A673 (cell line): ENCODE data around the gene GPHN. TPM values are rescaled to one million over a fixed set of nuclear protein-coding genes. Genes with fewer than 3 reads are reported as not detected.

Source experiments
- BruUV-seq: library from RNA; stranded (reverse); fragments of 400-500 nt; replicated peaks from 2 replicates; lab custom pipeline; 2021; lab: Mats Ljungman, UMichigan
- CTCF ChIA-PET: fragments of 300-600 bp; sonication (Branson Sonifier 250); formaldehyde crosslinking; loops from one replicate; lab custom pipeline; 2022; ENCODE audit warnings: antibody characterized with exemption; lab: Charles Lee
- POLR2A ChIA-PET: fragments of 300-600 bp; sonication (Branson Sonifier 250); formaldehyde crosslinking; loops from one replicate; lab custom pipeline; 2022; ENCODE audit warnings: antibody characterized with exemption; ENCODE audit not compliant: low non-redundant PET; lab: Charles Lee
- DNase-seq: peaks from one replicate; pipeline ENCODE4 v3.0.0-alpha.2; 2015; ENCODE audit warnings: low spot score
- H3K27ac ChIP-seq: fragments of 200-600 bp; sonication (generic); 2 replicates; pipeline ENCODE4 v1.5.1; 2016; ENCODE audit warnings: mixed run types, low read depth, mild to moderate bottlenecking, mixed read lengths, antibody characterized with exemption, low read length; ENCODE audit not compliant: poor library complexity, severe bottlenecking
- H3K27me3 ChIP-seq: fragments of 200-600 bp; sonication (generic); replicated peaks from 2 replicates; pipeline ENCODE4 v1.6.1; 2017; ENCODE audit warnings: mixed run types, low read depth, mild to moderate bottlenecking, mixed read lengths, antibody characterized with exemption, low read length; ENCODE audit not compliant: insufficient read depth, poor library complexity
- H3K36me3 ChIP-seq: fragments of 200-600 bp; sonication (generic); 2 replicates; pipeline ENCODE4 v1.6.1; 2016; ENCODE audit warnings: mixed run types, mild to moderate bottlenecking, mixed read lengths, antibody characterized with exemption, low read length; ENCODE audit not compliant: insufficient read depth, poor library complexity, severe bottlenecking
- H3K4me1 ChIP-seq: fragments of 200-600 bp; sonication (generic); 2 replicates; pipeline ENCODE4 v1.6.1; 2017; ENCODE audit warnings: mixed run types, mild to moderate bottlenecking, mixed read lengths, antibody characterized with exemption, low read length; ENCODE audit not compliant: insufficient read depth, poor library complexity, severe bottlenecking
- H3K4me3 ChIP-seq: fragments of 200-600 bp; sonication (generic); 2 replicates; pipeline ENCODE4 v1.5.1; 2016; ENCODE audit warnings: low read depth, mixed run types, mild to moderate bottlenecking, mixed read lengths, low read length; ENCODE audit not compliant: poor library complexity, severe bottlenecking
- H3K9me3 ChIP-seq: fragments of 200-600 bp; sonication (generic); 2 replicates; pipeline ENCODE4 v1.6.1; 2016; ENCODE audit warnings: mixed run types, low read depth, mild to moderate bottlenecking, mixed read lengths, antibody characterized with exemption, low read length; ENCODE audit not compliant: poor library complexity, severe bottlenecking
- CTCF ChIP-seq: fragments of 300-800, 200-600 bp; sonication (generic); conservative IDR thresholded peaks from 2 replicates; pipeline ENCODE4 v1.5.1; 2017; ENCODE audit warnings: low read depth, mild to moderate bottlenecking, antibody characterized with exemption, low read length, moderate library complexity, mixed read lengths
- EZH2 ChIP-seq: fragments of 200-600 bp; sonication (generic); IDR thresholded peaks from 2 replicates; pipeline ENCODE4 v1.6.1; 2017; ENCODE audit warnings: borderline replicate concordance, low read depth, mild to moderate bottlenecking, mixed read lengths, antibody characterized with exemption, low read length; ENCODE audit not compliant: poor library complexity, severe bottlenecking
- intact Hi-C: fragments of 100-400 bp; cut with micrococcal nuclease; formaldehyde crosslinking; loops from one replicate; pipeline ENCODE4 v1.10.0; 2022; ENCODE audit not compliant: unreplicated experiment
- total RNA-seq: library from RNA; stranded (reverse); gene quantifications from 2 replicates; pipeline ENCODE4 v1.2.3, GENCODE V29; 2021

The GPHN gene
- total RNA-seq, 1 experiment from 2014 or later: 30.3 TPM

GRCh38 chr14:67108230-67108629, 600.3 kb downstream of the GPHN start:
- TF ChIP-seq CTCF: no peak
- no peak for TF ChIP-seq EZH2
- BruUV-seq: no TSS peak
- no peak overlapping the region for H3K27ac ChIP-seq
- no peak overlapping the region for H3K4me3 ChIP-seq
- H3K9me3 ChIP-seq: peaks cover 9% of the 10 kb centered on the region
- no peaks in the 10 kb centered on the region for H3K4me1 ChIP-seq
- DNase-seq: no peak
- H3K36me3 ChIP-seq: no peaks in the 10 kb centered on the region
- ChIA-PET CTCF (interaction anchor here (0.5 kb wide), 1 partner anchor 1700 kb away, joined by 3 read pairs; no protein-coding TSS in a partner anchor), POLR2A (no interaction called here)
- no peaks in the 10 kb centered on the region for H3K27me3 ChIP-seq
- intact Hi-C loops: no loop called here

- Histone ChIP-seq H3K36me3 (no peaks in the 10 kb centered on the region), H3K4me1 (no peaks in the 10 kb centered on the region), H3K27ac (no peak overlapping the region), H3K4me3 (no peak overlapping the region), H3K9me3 (no peaks in the 10 kb centered on the region), H3K27me3 (no peaks in the 10 kb centered on the region)
- CTCF ChIA-PET: no interaction called here
- POLR2A ChIA-PET: no interaction called here
- no peak for DNase-seq
- BruUV-seq: no TSS peak
- intact Hi-C loops: no loop called here
- no peak for TF ChIP-seq CTCF
Observed at GRCh38 chr14:67111022-67111421, 603.1 kb downstream of the GPHN start.

- no peak for TF ChIP-seq CTCF
- TF ChIP-seq EZH2: no peak
- ChIA-PET POLR2A (no interaction called here), CTCF (no interaction called here)
- H3K4me1 ChIP-seq: no peaks in the 10 kb centered on the region
- intact Hi-C loops: no loop called here
- no TSS peak for BruUV-seq
- H3K9me3 ChIP-seq: no peaks in the 10 kb centered on the region
- H3K27ac ChIP-seq: no peak overlapping the region
- no peaks in the 10 kb centered on the region for H3K27me3 ChIP-seq
- H3K4me3 ChIP-seq: no peak overlapping the region
- no peaks in the 10 kb centered on the region for H3K36me3 ChIP-seq
- no peak for DNase-seq
Observed at GRCh38 chr14:67112344-67112743, 604.4 kb downstream of the GPHN start.
